PC-9 (cell line): ENCODE data around the gene TPRN. TPM values are rescaled to one million over a fixed set of nuclear protein-coding genes. Genes with fewer than 3 reads are reported as not detected.

Experiments
- BruUV-seq: library from RNA; stranded (reverse); fragments of 400-500 nt; replicated peaks from 2 replicates; lab custom pipeline; 2021; lab: Mats Ljungman, UMichigan
- CTCF ChIA-PET: fragments of 300-600 bp; sonication (Branson Sonifier 250); formaldehyde crosslinking; loops from one replicate; lab custom pipeline; 2022; ENCODE audit warnings: antibody characterized with exemption; lab: Charles Lee
- POLR2A ChIA-PET: fragments of 300-600 bp; sonication (Branson Sonifier 250); formaldehyde crosslinking; loops from one replicate; lab custom pipeline; 2022; ENCODE audit warnings: antibody characterized with exemption; ENCODE audit not compliant: unreplicated experiment; lab: Charles Lee
- DNase-seq, 2 experiments: peaks; one replicate each; pipeline versions ENCODE4 v3.0.0 to v3.0.0-alpha.2; 2015 to 2022; ENCODE audit warnings: mixed read lengths in 1 of 2
- H2AFZ ChIP-seq: fragments of 200-600 bp; sonication (generic); 2 replicates; pipeline ENCODE4 v1.8.1; 2017; ENCODE audit warnings: antibody characterized with exemption
- H3F3A ChIP-seq: fragments of 200-600 bp; sonication (generic); 2 replicates; pipeline ENCODE4 v1.8.1; 2017; ENCODE audit warnings: antibody characterized with exemption, mild to moderate bottlenecking, low read depth; ENCODE audit not compliant: insufficient read depth
- H3K27ac ChIP-seq: fragments of 200-600 bp; sonication (generic); 2 replicates; pipeline ENCODE4 v1.6.1; 2016; ENCODE audit warnings: mixed run types
- H3K27me3 ChIP-seq: fragments of 200-600 bp; sonication (generic); 2 replicates; pipeline ENCODE4 v1.6.1; 2016; ENCODE audit warnings: low read depth, mixed run types; ENCODE audit not compliant: insufficient read depth
- H3K36me3 ChIP-seq: fragments of 200-600 bp; sonication (generic); 2 replicates; pipeline ENCODE4 v1.6.1; 2016; ENCODE audit warnings: low read depth, mixed run types
- H3K4me1 ChIP-seq: fragments of 200-600 bp; sonication (generic); replicated peaks from 2 replicates; pipeline ENCODE4 v1.6.1; 2016; ENCODE audit warnings: mixed run types; ENCODE audit not compliant: insufficient read depth
- H3K4me2 ChIP-seq: fragments of 200-600 bp; sonication (generic); 2 replicates; pipeline ENCODE4 v1.6.1; 2017; ENCODE audit warnings: mixed run types
- H3K4me3 ChIP-seq: fragments of 200-600 bp; sonication (generic); 2 replicates; pipeline ENCODE4 v1.6.1; 2016; ENCODE audit warnings: mixed run types
- H3K79me2 ChIP-seq: fragments of 200-600 bp; sonication (generic); 2 replicates; pipeline ENCODE4 v1.6.1; 2017; ENCODE audit warnings: low read depth, mixed run types
- H3K9me2 ChIP-seq: fragments of 200-600 bp; sonication (generic); 2 replicates; pipeline ENCODE4 v1.8.1; 2017; ENCODE audit warnings: mild to moderate bottlenecking; ENCODE audit not compliant: insufficient read depth
- H3K9me3 ChIP-seq: fragments of 200-600 bp; sonication (generic); 2 replicates; pipeline ENCODE4 v1.8.1; 2016; ENCODE audit warnings: low read depth; ENCODE audit not compliant: insufficient read depth
- H4K20me1 ChIP-seq: fragments of 200-600 bp; sonication (generic); 2 replicates; pipeline ENCODE4 v1.8.1; 2017; ENCODE audit not compliant: insufficient read depth
- EZH2 ChIP-seq: fragments of 200-600 bp; sonication (generic); IDR thresholded peaks from 2 replicates; pipeline ENCODE4 v1.8.0; 2017; ENCODE audit warnings: antibody characterized with exemption, low read depth
- intact Hi-C: fragments of 100-400 bp; cut with micrococcal nuclease; formaldehyde crosslinking; loops from one replicate; pipeline ENCODE4 v1.10.0; 2022; ENCODE audit not compliant: unreplicated experiment
- total RNA-seq: library from RNA; stranded (reverse); gene quantifications from 2 replicates; pipeline ENCODE4 v1.2.3, GENCODE V29; 2021
- TF ChIP-seq, protein P1 (sequence below): fragments of 200-600 bp; sonication (generic); conservative IDR thresholded peaks from 2 replicates; pipeline ENCODE4 v1.6.1; 2017; ENCODE audit warnings: mixed run types, antibody characterized with exemption, mild to moderate bottlenecking, moderate library complexity

Gene TPRN
- total RNA-seq, 1 experiment from 2014 or later, result 61.8 TPM

DNA sequence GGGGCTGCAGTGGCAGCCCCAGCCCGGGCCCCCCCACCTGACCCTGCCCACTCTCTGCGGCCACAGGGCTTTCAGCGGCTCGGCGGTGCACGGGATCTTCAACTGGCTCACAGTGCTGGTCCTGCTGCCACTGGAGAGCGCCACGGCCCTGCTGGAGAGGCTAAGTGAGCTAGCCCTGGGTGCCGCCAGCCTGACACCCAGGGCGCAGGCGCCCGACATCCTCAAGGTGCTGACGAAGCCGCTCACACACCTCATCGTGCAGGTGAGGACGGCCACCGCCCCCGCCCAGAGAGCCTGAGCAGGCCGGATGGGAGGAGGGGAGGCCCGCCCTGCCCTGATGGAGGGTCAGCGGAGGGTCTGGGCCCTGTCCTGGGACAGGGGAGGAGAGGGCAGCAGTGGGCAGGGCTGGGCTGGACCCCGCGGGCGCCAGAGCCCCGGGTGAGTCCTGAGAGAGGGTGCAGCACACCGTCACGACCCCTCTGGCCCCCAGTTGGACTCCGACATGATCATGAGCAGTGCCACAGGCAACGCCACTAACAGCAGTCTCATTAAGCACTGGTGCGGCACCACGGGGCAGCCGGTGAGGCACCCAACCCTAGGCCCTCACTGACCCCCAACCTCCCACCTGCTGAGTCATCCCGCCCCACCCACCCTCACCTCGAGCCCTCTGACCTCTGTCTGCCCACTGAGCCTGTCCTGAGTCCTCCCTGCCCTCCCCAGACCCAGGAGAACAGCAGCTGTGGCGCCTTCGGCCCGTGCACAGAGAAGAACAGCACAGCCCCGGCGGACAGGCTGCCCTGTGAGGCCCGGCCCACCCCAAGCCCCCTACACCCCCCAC lies 32.8 kb upstream of the TPRN start:
- H3F3A ChIP-seq, result no peaks in the 10 kb centered on the region
- ChIA-PET POLR2A (interaction anchor here (0.7 kb wide), 1 partner anchor 31 kb away, joined by 3 read pairs; no protein-coding TSS in a partner anchor), CTCF (no interaction called here)
- no peak overlapping the region for H3K4me3 ChIP-seq
- H3K4me1 ChIP-seq, result peaks cover 19% of the 10 kb centered on the region
- no peaks in the 10 kb centered on the region; the same call in 1 of the 2 replicates for H4K20me1 ChIP-seq
- intact Hi-C loops, result no loop called here
- H3K36me3 ChIP-seq, result no peaks in the 10 kb centered on the region
- TF ChIP-seq, protein P1, sequence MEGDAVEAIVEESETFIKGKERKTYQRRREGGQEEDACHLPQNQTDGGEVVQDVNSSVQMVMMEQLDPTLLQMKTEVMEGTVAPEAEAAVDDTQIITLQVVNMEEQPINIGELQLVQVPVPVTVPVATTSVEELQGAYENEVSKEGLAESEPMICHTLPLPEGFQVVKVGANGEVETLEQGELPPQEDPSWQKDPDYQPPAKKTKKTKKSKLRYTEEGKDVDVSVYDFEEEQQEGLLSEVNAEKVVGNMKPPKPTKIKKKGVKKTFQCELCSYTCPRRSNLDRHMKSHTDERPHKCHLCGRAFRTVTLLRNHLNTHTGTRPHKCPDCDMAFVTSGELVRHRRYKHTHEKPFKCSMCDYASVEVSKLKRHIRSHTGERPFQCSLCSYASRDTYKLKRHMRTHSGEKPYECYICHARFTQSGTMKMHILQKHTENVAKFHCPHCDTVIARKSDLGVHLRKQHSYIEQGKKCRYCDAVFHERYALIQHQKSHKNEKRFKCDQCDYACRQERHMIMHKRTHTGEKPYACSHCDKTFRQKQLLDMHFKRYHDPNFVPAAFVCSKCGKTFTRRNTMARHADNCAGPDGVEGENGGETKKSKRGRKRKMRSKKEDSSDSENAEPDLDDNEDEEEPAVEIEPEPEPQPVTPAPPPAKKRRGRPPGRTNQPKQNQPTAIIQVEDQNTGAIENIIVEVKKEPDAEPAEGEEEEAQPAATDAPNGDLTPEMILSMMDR, result no peak
- TF ChIP-seq EZH2, result no peak
- H3K79me2 ChIP-seq, result peaks cover 13% of the 10 kb centered on the region
- no peak overlapping the region for H3K27ac ChIP-seq
- no peaks in the 10 kb centered on the region for H3K27me3 ChIP-seq
- no peaks in the 10 kb centered on the region for H3K9me2 ChIP-seq
- H3K9me3 ChIP-seq, result no peaks in the 10 kb centered on the region
- DNase-seq, result no peak
- H2AFZ ChIP-seq, result no peak overlapping the region
- BruUV-seq, result no TSS peak
- H3K4me2 ChIP-seq, result no peak overlapping the region

DNA sequence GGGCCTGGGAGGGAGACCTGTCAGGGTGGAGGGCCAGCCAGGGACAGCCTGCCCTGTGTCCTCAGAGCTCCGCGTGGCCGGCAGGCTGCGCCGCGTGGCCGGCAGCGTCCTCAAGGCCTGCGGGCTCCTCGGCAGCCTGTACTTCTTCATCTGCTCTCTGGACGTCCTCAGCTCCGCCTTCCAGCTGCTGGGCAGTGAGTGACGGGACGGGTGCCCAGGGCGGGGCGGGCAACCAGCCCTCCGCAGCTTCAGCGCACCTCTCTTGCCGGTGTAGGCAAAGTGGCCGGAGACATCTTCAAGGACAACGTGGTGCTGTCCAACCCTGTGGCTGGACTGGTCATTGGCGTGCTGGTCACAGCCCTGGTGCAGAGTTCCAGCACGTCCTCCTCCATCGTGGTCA lies 32.0 kb upstream of the TPRN start:
- Histone ChIP-seq H2AFZ (no peak overlapping the region), H3K36me3 (no peaks in the 10 kb centered on the region), H3K4me1 (peaks cover 24% of the 10 kb centered on the region), H4K20me1 (no peaks in the 10 kb centered on the region; the same call in 1 of the 2 replicates), H3K27ac (no peak overlapping the region), H3K27me3 (no peaks in the 10 kb centered on the region), H3K4me2 (no peak overlapping the region), H3K9me2 (no peaks in the 10 kb centered on the region), H3K79me2 (peaks cover 8% of the 10 kb centered on the region), H3F3A (peaks cover 1% of the 10 kb centered on the region; the same call in 1 of the 2 replicates), H3K9me3 (no peaks in the 10 kb centered on the region), H3K4me3 (no peak overlapping the region)
- BruUV-seq, result no TSS peak
- intact Hi-C loops, result no loop called here
- TF ChIP-seq, protein P1, result no peak
- no peak for TF ChIP-seq EZH2
- POLR2A ChIA-PET, result no interaction called here
- CTCF ChIA-PET, result no interaction called here
- DNase-seq, result no peak

DNA sequence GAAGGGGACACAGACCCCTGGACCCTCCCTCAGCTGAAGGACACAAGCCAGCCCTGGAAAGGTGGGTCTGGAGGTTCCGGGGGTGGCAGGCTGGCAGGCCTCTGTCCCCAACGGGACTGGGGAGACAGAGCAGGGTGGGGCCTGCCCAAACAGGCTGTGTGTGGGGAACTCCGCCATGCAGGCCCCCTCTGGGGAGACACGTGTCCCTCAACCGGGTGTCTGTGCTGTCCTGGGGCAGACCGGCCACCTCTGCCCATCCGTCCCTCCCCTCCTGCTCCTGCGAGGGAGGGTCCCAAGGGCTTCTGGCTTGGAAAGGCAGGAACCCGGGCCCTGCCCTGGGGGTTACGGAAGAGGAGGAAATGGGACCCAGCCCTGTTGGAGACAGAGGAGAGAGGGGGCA lies 31.6 kb upstream of the TPRN start:
- no peak for DNase-seq
- H3F3A ChIP-seq, result peaks cover 6% of the 10 kb centered on the region; the same call in 1 of the 2 replicates
- ChIA-PET CTCF (no interaction called here), POLR2A (no interaction called here)
- BruUV-seq, result no TSS peak
- H3K9me2 ChIP-seq, result no peaks in the 10 kb centered on the region
- no peak overlapping the region for H2AFZ ChIP-seq
- no peaks in the 10 kb centered on the region; the same call in 1 of the 2 replicates for H4K20me1 ChIP-seq
- no peak overlapping the region for H3K4me3 ChIP-seq
- TF ChIP-seq EZH2, result no peak
- TF ChIP-seq, protein P1, result no peak
- no peaks in the 10 kb centered on the region for H3K27me3 ChIP-seq
- H3K36me3 ChIP-seq, result no peaks in the 10 kb centered on the region
- H3K4me2 ChIP-seq, result no peak overlapping the region
- intact Hi-C loops, result no loop called here
- H3K27ac ChIP-seq, result no peak overlapping the region
- peaks cover 28% of the 10 kb centered on the region for H3K4me1 ChIP-seq
- H3K79me2 ChIP-seq, result peaks cover 4% of the 10 kb centered on the region; the same call in 1 of the 2 replicates
- H3K9me3 ChIP-seq, result no peaks in the 10 kb centered on the region
